ENCODE results near the gene SP1.

SP1 gene

DNA sequence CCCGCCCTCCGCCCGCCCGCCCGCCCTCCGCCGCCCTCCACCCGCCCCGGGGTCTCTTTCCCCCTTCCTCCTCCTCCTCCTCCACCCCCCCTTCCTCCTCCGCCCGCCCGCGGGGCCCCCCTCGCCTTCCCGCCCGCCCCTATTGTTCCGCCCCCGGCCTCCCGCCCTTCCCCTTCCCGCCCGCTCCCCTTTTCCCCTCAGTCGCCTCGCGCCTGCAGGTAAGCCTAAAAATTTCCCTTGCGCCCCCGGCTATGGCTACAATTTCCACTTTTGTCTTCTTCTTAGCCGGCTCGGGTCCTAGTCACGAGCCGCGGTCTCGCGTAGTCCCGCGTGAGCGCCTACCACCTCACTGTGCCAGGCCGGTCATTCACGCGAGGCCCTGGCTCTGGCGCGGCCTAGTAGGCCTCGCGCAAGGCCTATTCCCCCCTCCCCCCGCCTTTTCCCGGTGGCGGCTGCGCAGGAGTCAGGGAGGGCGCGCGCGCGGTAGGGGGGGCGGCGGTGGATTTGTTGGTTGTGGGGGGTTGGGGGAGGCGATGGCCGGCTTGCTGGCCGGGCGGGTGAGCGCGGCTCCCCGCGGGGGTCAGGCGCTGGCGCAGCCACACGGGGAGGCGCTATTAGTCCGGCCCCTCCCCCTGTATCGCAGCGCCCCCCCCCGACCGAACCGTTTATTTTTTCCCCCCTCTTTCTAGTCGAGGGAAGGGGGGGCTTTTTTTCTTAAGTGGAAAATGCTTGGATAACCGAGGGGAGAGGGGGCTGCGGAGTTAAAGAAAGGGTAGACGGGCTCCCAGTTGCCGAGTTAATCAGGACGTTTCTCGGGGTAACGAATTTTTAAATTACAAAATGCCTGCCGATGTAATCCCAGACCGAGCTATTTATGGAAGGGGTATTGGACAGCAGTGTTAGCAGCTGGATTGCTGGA, 72.4 kb downstream of the SP1 start:
- DNase-seq (ENCODE audit: low read depth) = peak; percentile 57

DNA sequence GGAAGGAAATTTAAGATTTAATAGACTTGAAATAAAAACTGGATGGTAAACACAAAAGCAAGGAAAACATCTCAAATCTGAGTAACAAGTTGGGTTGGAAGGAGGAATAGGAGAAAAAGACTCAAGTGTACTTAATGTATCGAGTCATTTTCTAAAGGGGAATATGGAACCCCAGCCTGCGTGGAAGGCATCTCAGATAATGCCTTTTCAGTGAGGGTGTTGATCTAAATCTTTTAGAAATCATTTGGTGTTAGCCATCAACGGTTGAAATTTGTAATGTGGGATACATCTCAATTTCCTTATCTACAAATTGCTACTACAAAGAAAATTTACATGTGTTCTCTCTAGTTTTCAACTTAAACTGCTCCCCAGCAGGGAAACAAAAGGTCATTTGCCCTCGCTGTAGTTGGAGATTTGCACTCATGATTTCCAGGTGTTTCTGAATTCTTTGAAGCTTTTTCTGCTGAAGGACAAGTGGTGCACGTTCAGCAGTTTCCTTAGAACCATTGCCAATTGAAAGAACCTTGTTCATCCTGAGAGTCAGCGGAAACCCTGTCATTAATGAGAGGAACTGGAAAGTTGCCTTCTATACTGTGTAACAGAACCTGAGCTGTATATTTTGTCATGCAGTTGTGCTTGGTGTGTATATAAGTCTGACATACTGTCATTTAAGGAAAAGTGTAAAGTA, 74.1 kb downstream of the SP1 start:
- DNase-seq (ENCODE audit: low read depth) = no peak

- DNase-seq (ENCODE audit: low read depth) = no peak
Measured at GRCh38 chr12:53454707-53455106, 74.7 kb downstream of the SP1 start.

DNA sequence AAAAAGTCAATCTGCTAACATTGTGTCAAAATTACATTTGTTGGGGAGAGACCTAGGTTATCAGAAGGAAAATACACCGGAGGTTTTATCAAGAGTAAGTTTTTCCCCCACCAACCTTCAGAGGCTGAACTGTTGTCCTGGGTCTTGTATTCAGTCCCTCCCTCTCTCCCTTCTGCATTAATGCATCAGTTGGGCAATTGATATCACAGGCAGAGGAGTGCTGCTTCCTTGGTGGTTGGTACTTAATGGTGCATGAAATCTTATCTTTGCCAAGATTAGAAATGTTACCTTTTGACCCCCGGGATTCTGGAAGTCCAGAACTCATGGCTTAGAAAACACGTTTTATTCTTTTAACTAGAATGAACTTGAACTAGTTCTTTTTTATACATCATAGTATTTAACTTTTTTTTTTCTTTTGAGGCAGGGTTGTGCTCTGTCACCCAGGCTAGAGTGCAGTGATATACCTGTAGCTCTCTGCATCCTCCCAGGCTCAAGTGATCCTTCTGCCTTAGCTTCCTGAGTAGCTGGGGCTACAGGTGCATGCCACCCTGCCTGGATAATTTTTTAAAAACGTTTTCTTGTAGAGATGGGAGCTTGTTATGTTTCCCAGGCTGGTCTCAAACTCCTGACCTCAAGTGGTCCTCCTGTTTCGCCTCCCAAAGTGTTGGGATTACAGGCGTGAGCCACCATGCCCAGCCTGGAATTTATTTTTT, 76.8 kb downstream of the SP1 start:
- DNase-seq (ENCODE audit: low read depth) = no peak

DNA sequence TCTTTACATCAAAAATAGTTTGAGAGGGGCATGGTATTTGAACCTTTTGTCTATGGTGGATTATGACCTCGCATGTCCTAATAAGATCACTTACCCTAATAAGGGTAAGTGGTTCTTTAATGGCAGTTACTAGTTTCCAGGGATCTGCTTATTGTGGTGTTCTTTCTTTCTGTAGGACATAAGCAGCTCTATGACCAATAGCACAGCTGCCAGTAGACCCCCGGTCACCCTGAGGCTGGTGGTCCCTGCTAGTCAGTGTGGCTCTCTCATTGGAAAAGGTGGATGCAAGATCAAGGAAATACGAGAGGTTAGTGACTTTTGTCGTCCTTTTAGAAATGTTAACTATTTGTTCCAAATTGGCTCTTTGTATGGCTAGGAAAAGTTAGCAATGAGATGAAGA, 79.1 kb downstream of the SP1 start:
- DNase-seq (ENCODE audit: low read depth) = no peak

DNA sequence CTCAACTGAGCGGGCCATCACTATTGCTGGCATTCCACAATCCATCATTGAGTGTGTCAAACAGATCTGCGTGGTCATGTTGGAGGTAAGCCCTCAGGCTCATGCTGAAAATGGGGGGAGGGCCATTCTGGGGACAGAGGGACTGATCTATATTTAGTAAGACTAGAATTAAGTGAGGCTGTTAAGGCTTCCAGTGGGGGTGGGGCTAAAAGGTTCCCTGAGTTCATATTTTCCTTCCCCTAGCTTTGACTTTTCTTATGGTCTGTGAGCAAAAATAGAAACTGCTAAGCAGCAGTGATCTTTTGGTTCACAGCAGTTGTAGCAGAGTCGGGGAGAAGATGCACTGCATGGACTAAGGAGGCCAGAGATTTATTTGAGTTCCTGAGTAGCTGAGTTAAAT, 81.1 kb downstream of the SP1 start:
- no peak for DNase-seq (ENCODE audit: low read depth)

DNA sequence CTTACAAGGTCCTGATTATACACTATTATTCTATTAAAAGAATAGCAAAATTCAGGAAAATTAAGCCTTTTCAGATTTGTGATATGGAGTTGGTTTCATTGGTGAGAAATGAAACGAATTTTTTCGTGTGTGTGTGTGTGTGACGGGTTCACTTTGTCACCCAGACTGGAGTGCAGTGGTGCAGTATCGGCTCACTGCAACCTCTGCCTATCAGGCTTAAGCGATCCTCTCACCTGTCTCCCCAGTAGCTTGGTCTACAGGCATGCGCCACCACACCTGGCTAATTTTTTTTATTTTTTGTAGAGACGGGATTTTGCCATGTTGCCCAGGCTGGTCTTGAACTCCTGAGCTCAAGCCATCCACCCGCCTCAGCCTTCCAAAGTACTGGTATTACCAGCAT, 81.6 kb downstream of the SP1 start:
- DNase-seq (ENCODE audit: low read depth) = no peak

- DNase-seq (ENCODE audit: low read depth) = no peak
Measured at GRCh38 chr12:53462935-53463334, 83.0 kb downstream of the SP1 start.

DNA sequence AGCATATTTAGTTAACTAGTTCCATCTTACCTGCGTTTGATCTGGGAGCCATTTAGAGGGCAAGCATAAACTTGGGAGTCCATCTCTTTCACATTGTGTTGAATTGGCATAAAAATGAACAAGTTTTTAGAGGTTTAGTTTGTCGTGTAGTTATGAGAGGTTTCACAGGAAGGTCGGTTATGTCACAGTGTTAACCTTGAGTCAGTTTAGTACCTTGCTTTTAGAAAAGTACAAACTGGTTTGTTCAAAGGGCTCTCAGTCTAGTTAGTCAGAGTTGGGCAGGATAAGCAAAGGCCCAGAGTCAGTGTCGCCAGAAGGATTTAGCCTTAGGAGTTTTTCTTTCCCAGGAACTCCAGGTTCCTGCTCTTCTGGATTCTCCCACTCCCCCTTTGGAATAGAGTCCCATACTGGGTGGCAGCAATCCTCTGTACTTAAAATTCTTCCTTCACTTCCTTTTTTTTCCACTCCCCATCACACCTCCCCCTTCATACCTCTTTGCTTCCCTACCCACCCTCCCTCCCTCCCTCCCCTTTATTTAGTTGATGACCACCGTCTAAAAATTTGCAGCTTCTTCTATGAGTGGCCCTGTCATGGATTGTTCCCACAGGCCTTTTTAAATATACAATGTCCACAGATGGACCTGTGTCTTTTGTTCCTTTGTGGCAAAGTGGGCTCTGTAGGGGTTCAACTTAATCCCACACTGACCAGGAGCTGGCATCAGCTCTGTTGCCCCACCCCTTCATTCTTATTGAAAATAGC, 84.0 kb downstream of the SP1 start:
- DNase-seq (ENCODE audit: low read depth) = no peak

DNA sequence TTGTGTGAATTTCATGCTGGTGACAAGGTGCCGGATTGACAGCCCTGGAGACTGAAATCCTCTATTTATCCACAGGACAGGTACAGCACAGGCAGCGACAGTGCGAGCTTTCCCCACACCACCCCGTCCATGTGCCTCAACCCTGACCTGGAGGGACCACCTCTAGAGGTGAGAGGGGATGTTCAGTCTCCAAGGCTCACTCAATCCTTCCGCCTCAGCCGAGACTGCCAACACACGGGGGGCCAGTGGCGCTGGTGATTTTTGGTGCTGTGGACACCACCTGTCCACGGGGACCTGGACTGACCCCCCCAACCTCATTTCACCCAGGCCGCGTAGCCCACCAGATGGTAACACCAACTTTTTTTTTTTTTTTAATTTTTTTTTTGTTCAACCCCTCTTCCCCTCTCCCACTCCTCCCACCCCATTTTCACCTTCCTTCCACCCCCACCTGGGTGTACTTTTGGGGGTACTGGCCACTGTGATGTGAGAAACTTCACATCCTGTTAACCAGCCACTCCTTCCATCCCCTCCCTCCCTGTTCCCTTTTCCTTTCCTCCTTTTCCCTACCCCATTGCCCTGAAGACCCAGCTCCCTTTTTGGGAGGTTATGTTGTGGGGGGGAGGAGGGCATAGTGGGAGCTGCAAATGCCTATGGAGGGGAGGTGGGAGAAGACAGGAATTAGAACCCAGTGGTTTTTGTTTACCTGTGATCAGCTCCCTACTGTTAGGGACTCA, 84.9 kb downstream of the SP1 start:
- DNase-seq (ENCODE audit: low read depth) = no peak

DNA sequence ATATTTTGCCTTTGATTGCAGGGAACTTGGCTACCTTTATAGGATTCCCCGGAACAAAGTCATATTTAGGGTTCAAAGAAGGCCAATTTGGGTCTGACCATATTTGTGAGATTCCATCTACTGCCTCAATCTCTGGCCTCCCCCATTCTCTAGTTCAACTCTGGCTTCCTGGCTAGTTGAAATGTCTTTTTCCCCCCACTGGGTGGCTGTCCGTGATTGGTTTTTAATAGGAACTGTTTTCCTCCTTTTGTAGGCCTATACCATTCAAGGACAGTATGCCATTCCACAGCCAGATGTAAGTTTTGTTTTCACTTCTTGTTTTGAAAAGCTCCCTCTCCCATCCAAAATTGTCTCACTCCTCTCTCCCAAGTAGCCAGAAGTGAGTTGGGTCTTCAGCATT, 85.7 kb downstream of the SP1 start:
- DNase-seq (ENCODE audit: low read depth) = no peak
